Thymus (tissue), 11 donors: ENCODE data around the gene COL6A3. TPM values are rescaled to one million over a fixed set of nuclear protein-coding genes. Genes with fewer than 3 reads are reported as not detected.

Experiments
- DNase-seq, 9 donors: peaks; one replicate each; pipeline ENCODE4 v3.0.0-alpha.2; 2013; ENCODE audit warnings: low spot score in 9 of 9, low read depth in 6 of 9, missing footprints in 1 of 9
- H3K27ac ChIP-seq, 2 donors: one replicate each; pipeline ENCODE4 v1.5.1; 2013; ENCODE audit warnings: control low read depth in 1 of 2, low read depth in 1 of 2, low read length in 1 of 2, mild to moderate bottlenecking in 1 of 2, moderate library complexity in 1 of 2
- H3K27me3 ChIP-seq, 2 donors: one replicate each; pipeline ENCODE4 v1.5.1; 2013; ENCODE audit warnings: low read length in 1 of 2; ENCODE audit not compliant: control insufficient read depth in 2 of 2, insufficient read depth in 1 of 2
- H3K36me3 ChIP-seq, 2 donors: one replicate each; pipeline ENCODE4 v1.5.1; 2013; ENCODE audit warnings: low read length in 1 of 2, mild to moderate bottlenecking in 1 of 2, moderate library complexity in 1 of 2; ENCODE audit not compliant: control insufficient read depth in 2 of 2, insufficient read depth in 2 of 2
- H3K4me1 ChIP-seq, 2 donors: one replicate each; pipeline ENCODE4 v1.5.1; 2013; ENCODE audit warnings: low read length in 2 of 2; ENCODE audit not compliant: control insufficient read depth in 2 of 2, insufficient read depth in 2 of 2
- H3K4me3 ChIP-seq, 2 donors: one replicate each; pipeline ENCODE4 v1.5.1; 2013; ENCODE audit warnings: low read length in 2 of 2, control low read depth in 1 of 2, mild to moderate bottlenecking in 1 of 2
- H3K9me3 ChIP-seq, 2 donors: one replicate each; pipeline ENCODE4 v1.5.1; 2013; ENCODE audit warnings: low read length in 1 of 2, mild to moderate bottlenecking in 1 of 2; ENCODE audit not compliant: control insufficient read depth in 2 of 2, insufficient read depth in 1 of 2
- WGBS: extraction: QIAGEN DNeasy Blood & Tissue Kit; methylation state at CpG from one replicate; pipeline ENCODE4 v1.1.7; 2013; 5-methylcytosine and 5-hydroxymethylcytosine counted together
- polyA plus RNA-seq: library from polyadenylated mRNA; stranded (reverse); fragments of 200-250 nt; gene quantifications from one replicate; pipeline ENCODE4 v1.2.3, GENCODE V29; 2013
- total RNA-seq: library from RNA; stranded (reverse); fragments of 120-200 nt; gene quantifications from one replicate; pipeline ENCODE4 v1.2.4, GENCODE V29; 2013
- donor health status: healthy.

Gene COL6A3
- total and polyA plus RNA-seq, 2 donors, result 28.8 to 36.2 TPM

- H3K4me3 ChIP-seq, result no peak overlapping the region
- peaks cover 0 to 1% of the 10 kb centered on the region in 2 donors for H3K9me3 ChIP-seq
- H3K27me3 ChIP-seq, result no peaks in the 10 kb centered on the region
- WGBS, result 90% methylated on average over 4 of the region's 4 CpGs
- no peak for DNase-seq
- H3K36me3 ChIP-seq, result peaks cover 3 to 4% of the 10 kb centered on the region in 2 donors
- H3K4me1 ChIP-seq, result peaks cover 0 to 3% of the 10 kb centered on the region in 2 donors
- H3K27ac ChIP-seq, result no peak overlapping the region
These were observed 62.2 kb downstream of the COL6A3 start for GRCh38 chr2:237351796-237352195.

GRCh38 chr2:237351046-237351445 lies 62.9 kb downstream of the COL6A3 start:
- Histone ChIP-seq H3K36me3 (peaks cover 3 to 4% of the 10 kb centered on the region in 2 donors), H3K9me3 (peaks cover 0 to 1% of the 10 kb centered on the region in 2 donors), H3K27ac (no peak overlapping the region), H3K4me3 (no peak overlapping the region), H3K27me3 (no peaks in the 10 kb centered on the region), H3K4me1 (peaks cover 0 to 3% of the 10 kb centered on the region in 2 donors)
- 70% methylated on average over 8 of the region's 8 CpGs for WGBS
- no peak for DNase-seq

DNA sequence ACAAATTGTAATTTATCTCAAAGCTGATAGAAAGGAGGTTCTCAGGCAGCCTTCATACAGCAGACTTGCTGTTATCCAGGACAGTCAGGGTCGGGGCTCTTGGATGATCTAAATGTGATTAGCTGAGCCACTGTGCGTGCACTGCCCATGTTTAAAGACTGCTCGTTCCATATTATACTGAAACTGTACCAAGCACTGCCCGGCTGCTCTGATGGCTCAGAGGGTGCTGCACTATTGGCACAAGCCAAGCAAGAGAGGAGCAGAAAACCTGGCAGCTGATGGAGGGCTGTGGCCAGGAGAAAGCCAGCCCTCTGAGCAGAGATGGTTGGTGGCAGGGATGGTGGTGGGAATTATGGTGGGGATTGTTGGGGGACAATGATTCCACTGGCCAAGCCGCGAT lies 63.4 kb downstream of the COL6A3 start:
- Histone ChIP-seq H3K9me3 (peaks cover 0 to 1% of the 10 kb centered on the region in 2 donors), H3K27me3 (no peaks in the 10 kb centered on the region), H3K4me3 (no peak overlapping the region), H3K36me3 (peaks cover 3 to 6% of the 10 kb centered on the region in 2 donors), H3K27ac (no peak overlapping the region), H3K4me1 (peaks cover 0 to 3% of the 10 kb centered on the region in 2 donors)
- 93% methylated on average over 6 of the region's 6 CpGs for WGBS
- DNase-seq, result no peak

DNA sequence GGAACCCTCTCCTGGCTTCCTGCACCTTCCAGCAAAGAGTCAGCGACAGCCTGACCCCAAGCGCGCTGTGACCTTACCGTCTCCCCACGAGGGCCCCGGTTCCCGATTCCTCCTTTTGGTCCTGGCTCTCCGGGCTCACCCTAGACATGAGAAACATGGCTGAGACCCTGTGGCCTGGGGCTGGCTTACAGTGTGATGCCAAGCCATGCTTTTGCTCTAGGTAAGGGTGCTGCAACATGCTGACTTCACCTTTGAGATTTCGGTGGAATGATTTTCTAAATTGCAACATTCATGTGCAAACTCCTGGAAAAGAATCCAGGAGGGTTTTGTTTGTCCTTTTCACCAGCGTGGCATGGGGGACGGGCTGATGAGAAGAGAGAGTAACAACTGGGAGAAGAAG lies 63.9 kb downstream of the COL6A3 start:
- H3K4me1 ChIP-seq, result no peaks in the 10 kb centered on the region
- WGBS, result 94% methylated on average over 11 of the region's 11 CpGs
- peaks cover 0 to 1% of the 10 kb centered on the region in 2 donors for H3K9me3 ChIP-seq
- DNase-seq, result no peak
- H3K36me3 ChIP-seq, result peaks cover 3 to 6% of the 10 kb centered on the region in 2 donors
- no peaks in the 10 kb centered on the region for H3K27me3 ChIP-seq
- H3K4me3 ChIP-seq, result no peak overlapping the region
- H3K27ac ChIP-seq, result no peak overlapping the region

DNA sequence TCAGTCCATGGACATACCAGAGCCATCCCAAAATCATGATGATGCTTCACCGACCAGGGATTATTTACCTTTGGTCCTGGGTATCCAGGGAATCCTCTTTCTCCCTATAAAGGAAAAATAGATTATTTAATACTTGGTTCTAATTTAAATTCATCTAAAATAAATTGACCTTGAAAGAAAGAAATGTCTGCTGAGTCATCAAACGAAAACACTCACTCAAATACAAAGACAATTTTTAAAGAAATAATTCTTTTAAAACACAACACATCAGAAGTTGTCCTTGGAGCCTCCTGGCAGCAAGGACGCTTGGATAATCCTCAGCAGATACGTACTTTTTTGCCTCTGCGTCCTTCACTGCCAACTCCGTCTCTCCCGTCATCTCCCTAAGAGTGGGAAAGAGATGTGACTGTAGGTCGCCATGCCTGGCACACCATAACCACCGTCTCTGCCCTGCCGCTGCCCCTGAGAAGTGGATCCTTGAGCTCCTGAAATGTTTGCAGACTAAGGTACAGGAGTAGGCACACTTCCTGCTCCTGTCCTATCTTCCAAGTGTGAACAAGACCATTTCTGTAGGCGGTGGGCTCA lies 65.6 kb downstream of the COL6A3 start:
- Histone ChIP-seq H3K36me3 (peaks cover 6% of the 10 kb centered on the region in 2 donors), H3K27ac (no peak overlapping the region)

GRCh38 chr2:237345891-237346640 lies 67.9 kb downstream of the COL6A3 start:
- H3K9me3 ChIP-seq, result no peaks in the 10 kb centered on the region
- H3K27ac ChIP-seq, result no peak overlapping the region
- H3K4me3 ChIP-seq, result no peak overlapping the region
- peaks cover 6% of the 10 kb centered on the region in 2 donors for H3K36me3 ChIP-seq
- no peaks in the 10 kb centered on the region for H3K4me1 ChIP-seq
- DNase-seq, result no peak
- H3K27me3 ChIP-seq, result no peaks in the 10 kb centered on the region
- WGBS, result 85% methylated on average over 4 of the region's 4 CpGs

More for the DNA sequence above, 65.6 kb downstream of the COL6A3 start:
- H3K4me3 ChIP-seq, result no peak overlapping the region
- 96% methylated on average over 11 of the region's 11 CpGs for WGBS
- DNase-seq, result no peak
- H3K27me3 ChIP-seq, result no peaks in the 10 kb centered on the region
- H3K9me3 ChIP-seq, result peaks cover 0 to 1% of the 10 kb centered on the region in 2 donors
- no peaks in the 10 kb centered on the region for H3K4me1 ChIP-seq

DNA sequence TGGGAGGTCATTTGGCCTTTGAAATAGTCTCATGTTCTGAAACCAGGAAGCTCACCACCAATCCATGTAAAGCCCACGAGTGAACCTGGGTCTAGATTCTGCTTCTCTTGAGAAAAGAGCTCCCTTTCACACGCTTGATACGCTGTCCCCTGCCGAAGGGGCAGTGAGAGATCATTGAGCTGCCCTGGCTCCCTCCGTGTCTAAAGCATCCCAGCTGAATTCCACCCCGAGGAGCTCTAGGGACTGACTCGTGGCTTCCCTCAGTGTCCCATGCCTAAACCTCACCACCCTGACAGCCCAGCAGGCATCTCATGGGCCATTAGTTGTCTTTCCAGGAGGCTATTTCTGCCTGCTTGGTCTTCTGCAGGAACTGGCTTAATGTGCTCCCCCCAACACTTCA lies 68.6 kb downstream of the COL6A3 start:
- 88% methylated on average over 7 of the region's 7 CpGs for WGBS
- H3K9me3 ChIP-seq, result no peaks in the 10 kb centered on the region
- no peaks in the 10 kb centered on the region for H3K4me1 ChIP-seq
- H3K4me3 ChIP-seq, result no peak overlapping the region
- no peak overlapping the region for H3K27ac ChIP-seq
- H3K36me3 ChIP-seq, result peaks cover 3 to 6% of the 10 kb centered on the region in 2 donors
- no peaks in the 10 kb centered on the region for H3K27me3 ChIP-seq
- DNase-seq, result no peak

DNA sequence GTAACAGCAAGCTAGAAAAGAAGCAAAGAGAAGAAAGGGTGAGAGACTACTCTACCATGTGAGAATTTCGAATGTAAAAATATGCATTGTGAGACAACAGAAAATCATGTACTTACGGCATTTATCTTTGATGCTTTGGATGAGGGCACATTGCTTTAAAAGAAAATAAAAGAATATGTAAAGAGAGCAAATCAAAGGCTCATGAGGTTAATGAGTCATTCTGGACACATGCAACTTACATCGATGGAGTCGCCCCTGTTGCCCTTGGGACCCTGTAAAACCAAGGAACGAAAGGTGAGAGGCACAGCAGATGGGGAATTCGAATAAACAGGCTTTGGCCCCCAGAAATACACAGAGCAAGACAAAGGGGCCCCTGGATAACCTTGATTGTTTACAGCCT lies 69.0 kb downstream of the COL6A3 start:
- DNase-seq, result no peak
- Histone ChIP-seq H3K4me1 (no peaks in the 10 kb centered on the region), H3K27me3 (no peaks in the 10 kb centered on the region), H3K36me3 (peaks cover 3 to 6% of the 10 kb centered on the region in 2 donors), H3K27ac (no peak overlapping the region), H3K9me3 (no peaks in the 10 kb centered on the region), H3K4me3 (no peak overlapping the region)
- 93% methylated on average over 6 of the region's 6 CpGs for WGBS

- H3K27ac ChIP-seq, result no peak overlapping the region
- whole genome bisulfite sequencing, result 91% methylated on average over 9 of the region's 9 CpGs
- no peaks in the 10 kb centered on the region for H3K4me1 ChIP-seq
- no peaks in the 10 kb centered on the region for H3K9me3 ChIP-seq
- no peaks in the 10 kb centered on the region for H3K27me3 ChIP-seq
- H3K4me3 ChIP-seq, result no peak overlapping the region
- DNase-seq, result no peak
- peaks cover 3 to 6% of the 10 kb centered on the region in 2 donors for H3K36me3 ChIP-seq
These were observed 70.0 kb downstream of the COL6A3 start for GRCh38 chr2:237343993-237344392.
